HEK293 (cell line): ENCODE results near the gene ARHGAP26.
A peak's percentile ranks its signal among the peaks of the same experiment; 100 is the strongest.

Experiments
- CTCF ChIA-PET: fragments of 350-600 bp; formaldehyde crosslinking; extraction: SDS; loops from one replicate; lab custom pipeline; 2021; ENCODE audit warnings: antibody characterized with exemption; lab: Yijun Ruan, JAX
- POLR2A ChIA-PET: fragments of 300-600 bp; formaldehyde crosslinking; extraction: SDS; loops from one replicate; lab custom pipeline; 2020; ENCODE audit warnings: antibody characterized with exemption, inconsistent platforms; lab: Yijun Ruan, JAX
- H3K27ac ChIP-seq: fragments of 200-500 bp; sonication (Bioruptor generic); 2 replicates; pipeline ENCODE4 v1.5.1; 2014; ENCODE audit warnings: low read depth, low read length, control low read depth, inconsistent platforms; ENCODE audit errors: extremely low read depth
- H3K36me3 ChIP-seq, 2 experiments: fragments of 200-500 bp in 1 of 2; sonication (Bioruptor generic) in 1 of 2; 1 replicate in 1 of 2; 2 replicates in 1 of 2; pipeline ENCODE4 v1.5.1; 2014 to 2017; ENCODE audit warnings: inconsistent platforms in 2 of 2, low read length in 2 of 2; ENCODE audit not compliant: control insufficient read depth in 2 of 2, insufficient read depth in 1 of 2
- H3K4me1 ChIP-seq: fragments of 200-500 bp; sonication (Bioruptor generic); 2 replicates; pipeline ENCODE4 v1.5.1; 2014; ENCODE audit warnings: mild to moderate bottlenecking, low read length, inconsistent platforms; ENCODE audit not compliant: control insufficient read depth, insufficient read depth
- H3K4me3 ChIP-seq: 2 replicates; pipeline ENCODE4 v1.5.1; 2011; ENCODE audit warnings: low read depth, mild to moderate bottlenecking, control low read depth, low read length, moderate library complexity
- H3K9me3 ChIP-seq: fragments of 200-500 bp; sonication (Bioruptor generic); 2 replicates; pipeline ENCODE4 v1.5.1; 2014; ENCODE audit warnings: low read depth, low read length, inconsistent platforms; ENCODE audit not compliant: control insufficient read depth, insufficient read depth
- GLIS1 ChIP-seq: fragments of 450-650 bp; formaldehyde crosslinking; IDR thresholded peaks from 2 replicates; pipeline ENCODE4 v1.5.1; 2016; ENCODE audit warnings: missing biosample characterization, missing genetic modification characterization
- IKZF3 ChIP-seq: fragments of 450-650 bp; IDR thresholded peaks from 2 replicates; pipeline ENCODE4 v1.5.0; 2018; ENCODE audit warnings: missing biosample characterization, mild to moderate bottlenecking, missing genetic modification characterization, moderate library complexity
- MYNN ChIP-seq: fragments of 450-650 bp; formaldehyde crosslinking; IDR thresholded peaks from 2 replicates; pipeline ENCODE4 v1.5.1; 2016; ENCODE audit warnings: missing biosample characterization, missing genetic modification characterization, borderline replicate concordance
- OSR2 ChIP-seq: fragments of 450-650 bp; formaldehyde crosslinking; IDR thresholded peaks from 2 replicates; pipeline ENCODE4 v1.5.1; 2016; ENCODE audit warnings: missing biosample characterization, missing genetic modification characterization
- SCRT1 ChIP-seq: fragments of 450-650 bp; formaldehyde crosslinking; IDR thresholded peaks from 2 replicates; pipeline ENCODE4 v1.5.1; 2016; ENCODE audit warnings: missing biosample characterization, missing genetic modification characterization, borderline replicate concordance
- TCF7L2 ChIP-seq: IDR thresholded peaks from 2 replicates; pipeline ENCODE4 v1.6.1; 2011; ENCODE audit warnings: low read depth, mild to moderate bottlenecking, inconsistent platforms, low read length, moderate library complexity, borderline replicate concordance
- ZNF2 ChIP-seq: fragments of 450-650 bp; formaldehyde crosslinking; IDR thresholded peaks from 2 replicates; pipeline ENCODE4 v1.5.1; 2016; ENCODE audit warnings: missing biosample characterization, missing genetic modification characterization
- ZNF350 ChIP-seq: fragments of 450-650 bp; formaldehyde crosslinking; IDR thresholded peaks from 2 replicates; pipeline ENCODE4 v1.5.0; 2017; ENCODE audit warnings: missing biosample characterization, mild to moderate bottlenecking, missing genetic modification characterization
- ZNF37A ChIP-seq: fragments of 450-650 bp; IDR thresholded peaks from 2 replicates; pipeline ENCODE4 v1.5.1; 2018; ENCODE audit warnings: missing biosample characterization, missing genetic modification characterization
- ZNF433 ChIP-seq: fragments of 450-650 bp; formaldehyde crosslinking; IDR thresholded peaks from 2 replicates; pipeline ENCODE4 v1.5.1; 2016; ENCODE audit warnings: missing biosample characterization, missing genetic modification characterization, low read depth
- ZNF610 ChIP-seq: fragments of 450-650 bp; formaldehyde crosslinking; IDR thresholded peaks from 2 replicates; pipeline ENCODE4 v1.5.1; 2016; ENCODE audit warnings: missing biosample characterization, missing genetic modification characterization, borderline replicate concordance
- ZNF654 ChIP-seq: fragments of 450-650 bp; formaldehyde crosslinking; IDR thresholded peaks from 2 replicates; pipeline ENCODE4 v1.5.1; 2016; ENCODE audit warnings: low read depth, missing biosample characterization, missing genetic modification characterization
- ZNF701 ChIP-seq: fragments of 450-650 bp; formaldehyde crosslinking; IDR thresholded peaks from 2 replicates; pipeline ENCODE4 v1.5.1; 2016; ENCODE audit warnings: missing biosample characterization, missing genetic modification characterization
- ZNF791 ChIP-seq: fragments of 450-650 bp; formaldehyde crosslinking; IDR thresholded peaks from 2 replicates; pipeline ENCODE4 v1.5.1; 2016; ENCODE audit warnings: missing biosample characterization, missing genetic modification characterization
- TF ChIP-seq, protein P1 (sequence below): fragments of 450-650 bp; formaldehyde crosslinking; conservative IDR thresholded peaks from 2 replicates; pipeline ENCODE4 v1.5.1; 2016; ENCODE audit warnings: low read depth, missing biosample characterization, missing genetic modification characterization
- TF ChIP-seq, protein P2 (sequence below): IDR thresholded peaks from 2 replicates; pipeline ENCODE4 v1.6.1; 2011; ENCODE audit warnings: mild to moderate bottlenecking, low read depth, low read length, borderline replicate concordance
- TF ChIP-seq, protein P3 (sequence below): fragments of 450-650 bp; formaldehyde crosslinking; IDR thresholded peaks from 2 replicates; pipeline ENCODE4 v1.5.1; 2016; ENCODE audit warnings: missing biosample characterization, missing genetic modification characterization, borderline replicate concordance
- TF ChIP-seq, protein P4 (sequence below): fragments of 450-650 bp; formaldehyde crosslinking; IDR thresholded peaks from 2 replicates; pipeline ENCODE4 v1.5.1; 2016; ENCODE audit warnings: missing biosample characterization, missing genetic modification characterization
- TF ChIP-seq, protein P5 (sequence below): fragments of 450-650 bp; formaldehyde crosslinking; IDR thresholded peaks from 2 replicates; pipeline ENCODE4 v1.5.1; 2016; ENCODE audit warnings: missing biosample characterization, missing genetic modification characterization

ARHGAP26 gene

GRCh38 chr5:143105216-143105905, 335.2 kb downstream of the ARHGAP26 start (continued):
- TF ChIP-seq ZNF701 (no peak), TCF7L2 (no peak), ZNF610 (no peak), MYNN (peak; percentile 18; the same call in 1 of the 2 replicates), GLIS1 (tag by site-specific recombination) (no peak), ZNF2 (tag by site-specific recombination) (no peak), ZNF433 (tag by site-specific recombination) (peak; percentile 94), ZNF37A (no peak)
- TF ChIP-seq, protein P1, sequence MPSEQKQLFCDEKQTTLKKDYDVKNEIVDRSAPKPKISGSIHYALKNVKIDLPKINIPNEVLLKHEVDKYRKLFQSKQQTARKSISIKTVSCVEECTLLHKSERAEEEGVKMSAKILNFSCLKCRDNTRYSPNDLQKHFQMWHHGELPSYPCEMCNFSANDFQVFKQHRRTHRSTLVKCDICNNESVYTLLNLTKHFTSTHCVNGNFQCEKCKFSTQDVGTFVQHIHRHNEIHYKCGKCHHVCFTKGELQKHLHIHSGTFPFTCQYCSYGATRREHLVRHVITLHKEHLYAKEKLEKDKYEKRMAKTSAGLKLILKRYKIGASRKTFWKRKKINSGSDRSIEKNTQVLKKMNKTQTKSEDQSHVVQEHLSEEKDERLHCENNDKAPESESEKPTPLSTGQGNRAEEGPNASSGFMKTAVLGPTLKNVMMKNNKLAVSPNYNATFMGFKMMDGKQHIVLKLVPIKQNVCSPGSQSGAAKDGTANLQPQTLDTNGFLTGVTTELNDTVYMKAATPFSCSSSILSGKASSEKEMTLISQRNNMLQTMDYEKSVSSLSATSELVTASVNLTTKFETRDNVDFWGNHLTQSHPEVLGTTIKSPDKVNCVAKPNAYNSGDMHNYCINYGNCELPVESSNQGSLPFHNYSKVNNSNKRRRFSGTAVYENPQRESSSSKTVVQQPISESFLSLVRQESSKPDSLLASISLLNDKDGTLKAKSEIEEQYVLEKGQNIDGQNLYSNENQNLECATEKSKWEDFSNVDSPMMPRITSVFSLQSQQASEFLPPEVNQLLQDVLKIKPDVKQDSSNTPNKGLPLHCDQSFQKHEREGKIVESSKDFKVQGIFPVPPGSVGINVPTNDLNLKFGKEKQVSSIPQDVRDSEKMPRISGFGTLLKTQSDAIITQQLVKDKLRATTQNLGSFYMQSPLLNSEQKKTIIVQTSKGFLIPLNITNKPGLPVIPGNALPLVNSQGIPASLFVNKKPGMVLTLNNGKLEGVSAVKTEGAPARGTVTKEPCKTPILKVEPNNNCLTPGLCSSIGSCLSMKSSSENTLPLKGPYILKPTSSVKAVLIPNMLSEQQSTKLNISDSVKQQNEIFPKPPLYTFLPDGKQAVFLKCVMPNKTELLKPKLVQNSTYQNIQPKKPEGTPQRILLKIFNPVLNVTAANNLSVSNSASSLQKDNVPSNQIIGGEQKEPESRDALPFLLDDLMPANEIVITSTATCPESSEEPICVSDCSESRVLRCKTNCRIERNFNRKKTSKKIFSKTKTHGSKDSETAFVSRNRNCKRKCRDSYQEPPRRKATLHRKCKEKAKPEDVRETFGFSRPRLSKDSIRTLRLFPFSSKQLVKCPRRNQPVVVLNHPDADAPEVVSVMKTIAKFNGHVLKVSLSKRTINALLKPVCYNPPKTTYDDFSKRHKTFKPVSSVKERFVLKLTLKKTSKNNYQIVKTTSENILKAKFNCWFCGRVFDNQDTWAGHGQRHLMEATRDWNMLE (tag by site-specific recombination) = peak; percentile 97
- TF ChIP-seq, protein P2, sequence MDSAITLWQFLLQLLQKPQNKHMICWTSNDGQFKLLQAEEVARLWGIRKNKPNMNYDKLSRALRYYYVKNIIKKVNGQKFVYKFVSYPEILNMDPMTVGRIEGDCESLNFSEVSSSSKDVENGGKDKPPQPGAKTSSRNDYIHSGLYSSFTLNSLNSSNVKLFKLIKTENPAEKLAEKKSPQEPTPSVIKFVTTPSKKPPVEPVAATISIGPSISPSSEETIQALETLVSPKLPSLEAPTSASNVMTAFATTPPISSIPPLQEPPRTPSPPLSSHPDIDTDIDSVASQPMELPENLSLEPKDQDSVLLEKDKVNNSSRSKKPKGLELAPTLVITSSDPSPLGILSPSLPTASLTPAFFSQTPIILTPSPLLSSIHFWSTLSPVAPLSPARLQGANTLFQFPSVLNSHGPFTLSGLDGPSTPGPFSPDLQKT = no peak
- TF ChIP-seq, protein P3, sequence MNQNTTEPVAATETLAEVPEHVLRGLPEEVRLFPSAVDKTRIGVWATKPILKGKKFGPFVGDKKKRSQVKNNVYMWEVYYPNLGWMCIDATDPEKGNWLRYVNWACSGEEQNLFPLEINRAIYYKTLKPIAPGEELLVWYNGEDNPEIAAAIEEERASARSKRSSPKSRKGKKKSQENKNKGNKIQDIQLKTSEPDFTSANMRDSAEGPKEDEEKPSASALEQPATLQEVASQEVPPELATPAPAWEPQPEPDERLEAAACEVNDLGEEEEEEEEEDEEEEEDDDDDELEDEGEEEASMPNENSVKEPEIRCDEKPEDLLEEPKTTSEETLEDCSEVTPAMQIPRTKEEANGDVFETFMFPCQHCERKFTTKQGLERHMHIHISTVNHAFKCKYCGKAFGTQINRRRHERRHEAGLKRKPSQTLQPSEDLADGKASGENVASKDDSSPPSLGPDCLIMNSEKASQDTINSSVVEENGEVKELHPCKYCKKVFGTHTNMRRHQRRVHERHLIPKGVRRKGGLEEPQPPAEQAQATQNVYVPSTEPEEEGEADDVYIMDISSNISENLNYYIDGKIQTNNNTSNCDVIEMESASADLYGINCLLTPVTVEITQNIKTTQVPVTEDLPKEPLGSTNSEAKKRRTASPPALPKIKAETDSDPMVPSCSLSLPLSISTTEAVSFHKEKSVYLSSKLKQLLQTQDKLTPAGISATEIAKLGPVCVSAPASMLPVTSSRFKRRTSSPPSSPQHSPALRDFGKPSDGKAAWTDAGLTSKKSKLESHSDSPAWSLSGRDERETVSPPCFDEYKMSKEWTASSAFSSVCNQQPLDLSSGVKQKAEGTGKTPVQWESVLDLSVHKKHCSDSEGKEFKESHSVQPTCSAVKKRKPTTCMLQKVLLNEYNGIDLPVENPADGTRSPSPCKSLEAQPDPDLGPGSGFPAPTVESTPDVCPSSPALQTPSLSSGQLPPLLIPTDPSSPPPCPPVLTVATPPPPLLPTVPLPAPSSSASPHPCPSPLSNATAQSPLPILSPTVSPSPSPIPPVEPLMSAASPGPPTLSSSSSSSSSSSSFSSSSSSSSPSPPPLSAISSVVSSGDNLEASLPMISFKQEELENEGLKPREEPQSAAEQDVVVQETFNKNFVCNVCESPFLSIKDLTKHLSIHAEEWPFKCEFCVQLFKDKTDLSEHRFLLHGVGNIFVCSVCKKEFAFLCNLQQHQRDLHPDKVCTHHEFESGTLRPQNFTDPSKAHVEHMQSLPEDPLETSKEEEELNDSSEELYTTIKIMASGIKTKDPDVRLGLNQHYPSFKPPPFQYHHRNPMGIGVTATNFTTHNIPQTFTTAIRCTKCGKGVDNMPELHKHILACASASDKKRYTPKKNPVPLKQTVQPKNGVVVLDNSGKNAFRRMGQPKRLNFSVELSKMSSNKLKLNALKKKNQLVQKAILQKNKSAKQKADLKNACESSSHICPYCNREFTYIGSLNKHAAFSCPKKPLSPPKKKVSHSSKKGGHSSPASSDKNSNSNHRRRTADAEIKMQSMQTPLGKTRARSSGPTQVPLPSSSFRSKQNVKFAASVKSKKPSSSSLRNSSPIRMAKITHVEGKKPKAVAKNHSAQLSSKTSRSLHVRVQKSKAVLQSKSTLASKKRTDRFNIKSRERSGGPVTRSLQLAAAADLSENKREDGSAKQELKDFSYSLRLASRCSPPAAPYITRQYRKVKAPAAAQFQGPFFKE = no peak

DNA sequence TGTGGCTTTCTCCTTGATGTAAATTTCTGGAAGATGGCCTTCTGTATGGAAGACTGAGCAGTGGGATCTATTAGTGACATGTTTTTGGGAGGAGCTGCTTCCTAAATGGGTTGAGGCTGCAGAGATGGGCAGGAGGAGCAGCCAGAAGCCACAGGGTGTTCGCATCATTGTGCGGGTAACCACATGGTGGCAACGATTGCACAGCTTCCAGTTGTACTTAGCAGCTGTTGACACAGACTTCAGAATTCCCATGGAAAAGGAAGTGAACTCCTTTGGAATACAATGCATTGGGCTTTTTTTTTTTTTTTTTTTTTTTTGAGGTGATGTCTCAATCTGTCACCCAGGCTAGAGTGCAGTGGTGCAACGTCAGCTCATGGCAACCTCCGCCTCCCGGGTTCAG, 336.0 kb downstream of the ARHGAP26 start:
- no peaks in the 10 kb centered on the region for H3K36me3 ChIP-seq
- CTCF ChIA-PET = interaction anchor here (0.5 to 1.4 kb wide), 10 partner anchors 12 to 397 kb away, joined by 3 to 5 read pairs (median 3); no protein-coding TSS in a partner anchor

More for the DNA sequence above, 336.0 kb downstream of the ARHGAP26 start:
- TF ChIP-seq OSR2 (tag by site-specific recombination) = peak; percentile 54; the same call in 1 of the 2 replicates
- peak; percentile 67; the same call in 1 of the 2 replicates for TF ChIP-seq SCRT1 (tag by site-specific recombination)
- TF ChIP-seq, protein P4, sequence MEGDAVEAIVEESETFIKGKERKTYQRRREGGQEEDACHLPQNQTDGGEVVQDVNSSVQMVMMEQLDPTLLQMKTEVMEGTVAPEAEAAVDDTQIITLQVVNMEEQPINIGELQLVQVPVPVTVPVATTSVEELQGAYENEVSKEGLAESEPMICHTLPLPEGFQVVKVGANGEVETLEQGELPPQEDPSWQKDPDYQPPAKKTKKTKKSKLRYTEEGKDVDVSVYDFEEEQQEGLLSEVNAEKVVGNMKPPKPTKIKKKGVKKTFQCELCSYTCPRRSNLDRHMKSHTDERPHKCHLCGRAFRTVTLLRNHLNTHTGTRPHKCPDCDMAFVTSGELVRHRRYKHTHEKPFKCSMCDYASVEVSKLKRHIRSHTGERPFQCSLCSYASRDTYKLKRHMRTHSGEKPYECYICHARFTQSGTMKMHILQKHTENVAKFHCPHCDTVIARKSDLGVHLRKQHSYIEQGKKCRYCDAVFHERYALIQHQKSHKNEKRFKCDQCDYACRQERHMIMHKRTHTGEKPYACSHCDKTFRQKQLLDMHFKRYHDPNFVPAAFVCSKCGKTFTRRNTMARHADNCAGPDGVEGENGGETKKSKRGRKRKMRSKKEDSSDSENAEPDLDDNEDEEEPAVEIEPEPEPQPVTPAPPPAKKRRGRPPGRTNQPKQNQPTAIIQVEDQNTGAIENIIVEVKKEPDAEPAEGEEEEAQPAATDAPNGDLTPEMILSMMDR (tag by site-specific recombination) = peak; percentile 78
- TF ChIP-seq IKZF3 (tag by site-specific recombination) = 0 out of 2 replicates have a peak, but pooled peaks have one; percentile 28
- TF ChIP-seq ZNF350 (tag by site-specific recombination) = no peak
- peak; percentile 64 for TF ChIP-seq ZNF654 (tag by site-specific recombination)
- TF ChIP-seq ZNF791 (tag by site-specific recombination) = no peak
- TF ChIP-seq, protein P5, sequence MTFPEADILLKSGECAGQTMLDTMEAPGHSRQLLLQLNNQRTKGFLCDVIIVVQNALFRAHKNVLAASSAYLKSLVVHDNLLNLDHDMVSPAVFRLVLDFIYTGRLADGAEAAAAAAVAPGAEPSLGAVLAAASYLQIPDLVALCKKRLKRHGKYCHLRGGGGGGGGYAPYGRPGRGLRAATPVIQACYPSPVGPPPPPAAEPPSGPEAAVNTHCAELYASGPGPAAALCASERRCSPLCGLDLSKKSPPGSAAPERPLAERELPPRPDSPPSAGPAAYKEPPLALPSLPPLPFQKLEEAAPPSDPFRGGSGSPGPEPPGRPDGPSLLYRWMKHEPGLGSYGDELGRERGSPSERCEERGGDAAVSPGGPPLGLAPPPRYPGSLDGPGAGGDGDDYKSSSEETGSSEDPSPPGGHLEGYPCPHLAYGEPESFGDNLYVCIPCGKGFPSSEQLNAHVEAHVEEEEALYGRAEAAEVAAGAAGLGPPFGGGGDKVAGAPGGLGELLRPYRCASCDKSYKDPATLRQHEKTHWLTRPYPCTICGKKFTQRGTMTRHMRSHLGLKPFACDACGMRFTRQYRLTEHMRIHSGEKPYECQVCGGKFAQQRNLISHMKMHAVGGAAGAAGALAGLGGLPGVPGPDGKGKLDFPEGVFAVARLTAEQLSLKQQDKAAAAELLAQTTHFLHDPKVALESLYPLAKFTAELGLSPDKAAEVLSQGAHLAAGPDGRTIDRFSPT (tag by site-specific recombination) = no peak
- POLR2A ChIA-PET = interaction anchor here (0.7 kb wide), 1 partner anchor 139 kb away, joined by 4 read pairs; no protein-coding TSS in a partner anchor
- H3K4me3 ChIP-seq = no peak overlapping the region
- H3K4me1 ChIP-seq = peaks cover 15% of the 10 kb centered on the region
- H3K9me3 ChIP-seq = no peaks in the 10 kb centered on the region
- H3K27ac ChIP-seq = no peak overlapping the region
